ENCODE measurements around the gene ATP8A1. TPM values are rescaled to one million over a fixed set of nuclear protein-coding genes. Genes with fewer than 3 reads are reported as not detected.
A peak's percentile ranks its signal among the peaks of the same experiment; 100 is the strongest.
"Not testable (repeated sequence)": the region's sequence is repeated elsewhere in the genome, so short reads cannot be mapped to it uniquely, and the experiment has no call there.

The ATP8A1 gene
- total RNA-seq, 6 donors from 2014 or later = 39.5 to 264 (median 144) TPM

- peak; percentile 59 to 88 for DNase-seq
Observed at GRCh38 chr4:42655921-42656678, 805 bp downstream of the ATP8A1 start.

GRCh38 chr4:42655269-42655637 lies 1.7 kb downstream of the ATP8A1 start:
- Histone ChIP-seq H3K9me3 (no peaks in the 10 kb centered on the region), H3K27me3 (no peaks in the 10 kb centered on the region), H3K4me3 (peak overlapping the region in 3 of 4 donors; percentile 70 to 98 (median 88)), H3K36me3 (no peaks in the 10 kb centered on the region), H3K4me1 (peaks cover 24 to 38% (median 34%) of the 10 kb centered on the region in 4 donors), H3K27ac (peak overlapping the region; percentile 57 to 93 (median 92))
- WGBS, 2 donors = 27 to 51% methylated on average over 1 of the region's 1 CpG
- no peak for ATAC-seq (ENCODE audit: low FRiP score in 2 of 2)
- TF ChIP-seq POLR2A (IDR thresholded peaks at IDR 0.05) (no peak), POLR2AphosphoS5 (IDR thresholded peaks at IDR 0.05) (no peak), CTCF (IDR thresholded peaks at IDR 0.05) (peak in 1 of 6 experiments; percentile 16), EP300 (IDR thresholded peaks at IDR 0.05) (no peak)
- DNase-seq = no peak

More at GRCh38 chr4:42655921-42656678, 805 bp downstream of the ATP8A1 start:
- peak; percentile 3 to 47 for ATAC-seq (ENCODE audit: low FRiP score in 2 of 2)
- 0 to 1% methylated on average over 32 to 34 of the region's 39 CpGs for WGBS, 2 donors
- TF ChIP-seq POLR2AphosphoS5 (IDR thresholded peaks at IDR 0.05) (peak in 1 of 2 donors; percentile 8), CTCF (IDR thresholded peaks at IDR 0.05) (no peak), POLR2A (IDR thresholded peaks at IDR 0.05) (peak in 1 of 4 donors; percentile 9), EP300 (IDR thresholded peaks at IDR 0.05) (no peak)
- H3K36me3 ChIP-seq = no peaks in the 10 kb centered on the region
- H3K9me3 ChIP-seq = no peaks in the 10 kb centered on the region
- no peaks in the 10 kb centered on the region for H3K27me3 ChIP-seq
- H3K27ac ChIP-seq = peak overlapping the region; percentile 90 to 93 (median 92)
- peak overlapping the region; percentile 70 to 98 (median 93) for H3K4me3 ChIP-seq
- peaks cover 24 to 38% (median 34%) of the 10 kb centered on the region in 4 donors for H3K4me1 ChIP-seq

- peaks cover 24 to 38% (median 34%) of the 10 kb centered on the region in 4 donors for H3K4me1 ChIP-seq
- H3K27me3 ChIP-seq = no peaks in the 10 kb centered on the region
- no peaks in the 10 kb centered on the region for H3K36me3 ChIP-seq
- H3K27ac ChIP-seq = peak overlapping the region; percentile 57 to 93 (median 92)
- H3K4me3 ChIP-seq = peak overlapping the region in 2 of 4 donors; percentile 70 to 98
- no peaks in the 10 kb centered on the region for H3K9me3 ChIP-seq
- ATAC-seq (ENCODE audit: low FRiP score in 2 of 2) = peak in 1 of 2 donors; percentile 56
- WGBS, 2 donors = 49 to 59% methylated on average over 2 of the region's 2 CpGs
- no peak for TF ChIP-seq POLR2A (IDR thresholded peaks at IDR 0.05)
- peak in 2 of 6 experiments; percentile 5 to 15 for TF ChIP-seq CTCF (IDR thresholded peaks at IDR 0.05)
- TF ChIP-seq POLR2AphosphoS5 (IDR thresholded peaks at IDR 0.05) = no peak
- peak in 1 of 2 donors; percentile 70 for DNase-seq
Observed at GRCh38 chr4:42654631-42655268, 2.2 kb downstream of the ATP8A1 start.

GRCh38 chr4:42653626-42654560 lies 3.0 kb downstream of the ATP8A1 start:
- DNase-seq (no peak), ATAC-seq (ENCODE audit: low FRiP score in 2 of 2) (no peak)
- Histone ChIP-seq H3K4me3 (peak overlapping the region in 2 of 4 donors; percentile 70 to 98), H3K36me3 (no peaks in the 10 kb centered on the region), H3K27ac (peak overlapping the region; percentile 30 to 93 (median 74)), H3K27me3 (no peaks in the 10 kb centered on the region), H3K4me1 (peaks cover 24 to 38% (median 34%) of the 10 kb centered on the region in 4 donors), H3K9me3 (no peaks in the 10 kb centered on the region)
- 66 to 74% methylated on average over 8 of the region's 8 CpGs for WGBS, 2 donors
- TF ChIP-seq POLR2AphosphoS5 (IDR thresholded peaks at IDR 0.05) = no peak
- no peak for TF ChIP-seq POLR2A (IDR thresholded peaks at IDR 0.05)
- TF ChIP-seq EP300 (IDR thresholded peaks at IDR 0.05) = no peak
- TF ChIP-seq CTCF (IDR thresholded peaks at IDR 0.05) = no peak

- peaks cover 17 to 27% (median 25%) of the 10 kb centered on the region in 4 donors for H3K4me1 ChIP-seq
- ATAC-seq (ENCODE audit: low FRiP score in 2 of 2); H3K36me3 ChIP-seq; H3K27ac ChIP-seq; DNase-seq; H3K27me3 ChIP-seq; H3K9me3 ChIP-seq; H3K4me3 ChIP-seq: not testable (repeated sequence)
- 77 to 79% methylated on average over 10 of the region's 10 CpGs for WGBS, 2 donors
Observed at GRCh38 chr4:42652529-42653231, 4.2 kb downstream of the ATP8A1 start.

Data from upper lobe of left lung (tissue), 6 donors.